Astrocyte of the hippocampus (primary cell): Measurements from ENCODE around the gene MEG3.

Experiments used
- DNase-seq: peaks from one replicate; pipeline ENCODE4 v3.0.0; 2011; ENCODE audit warnings: low read depth, low spot score

The MEG3 gene

DNA sequence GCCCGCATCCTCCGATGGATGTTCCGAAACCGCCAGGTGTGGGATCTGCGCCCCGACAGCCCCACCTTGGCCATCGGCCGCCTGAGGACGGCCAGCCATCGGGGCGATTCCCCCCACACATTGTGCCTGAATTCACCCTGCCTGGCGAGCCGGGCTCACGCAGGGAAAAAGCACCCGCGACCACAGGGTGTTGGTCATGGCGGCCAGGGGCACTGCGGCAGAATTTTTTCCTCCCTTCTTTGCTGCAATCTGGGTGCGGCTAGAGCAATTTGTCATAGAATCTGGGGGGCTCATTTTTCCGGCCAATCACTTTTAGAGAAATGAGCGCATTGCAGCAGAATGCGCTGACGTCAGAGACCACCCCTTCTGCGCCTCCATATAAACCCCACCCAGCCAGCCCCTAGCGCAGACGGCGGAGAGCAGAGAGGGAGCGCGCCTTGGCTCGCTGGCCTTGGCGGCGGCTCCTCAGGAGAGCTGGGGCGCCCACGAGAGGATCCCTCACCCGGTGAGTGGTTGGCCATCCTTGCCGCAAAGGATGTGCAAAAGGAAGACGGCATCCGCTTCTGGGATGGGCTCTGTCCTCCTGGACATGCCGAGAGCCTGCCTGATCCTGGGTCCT lies at the start of gene MEG3:
Gene MEG3, plus strand, starts transcription at position 406 of the 619 bp plus-strand sequence.
- DNase-seq: peak; percentile 90

DNA sequence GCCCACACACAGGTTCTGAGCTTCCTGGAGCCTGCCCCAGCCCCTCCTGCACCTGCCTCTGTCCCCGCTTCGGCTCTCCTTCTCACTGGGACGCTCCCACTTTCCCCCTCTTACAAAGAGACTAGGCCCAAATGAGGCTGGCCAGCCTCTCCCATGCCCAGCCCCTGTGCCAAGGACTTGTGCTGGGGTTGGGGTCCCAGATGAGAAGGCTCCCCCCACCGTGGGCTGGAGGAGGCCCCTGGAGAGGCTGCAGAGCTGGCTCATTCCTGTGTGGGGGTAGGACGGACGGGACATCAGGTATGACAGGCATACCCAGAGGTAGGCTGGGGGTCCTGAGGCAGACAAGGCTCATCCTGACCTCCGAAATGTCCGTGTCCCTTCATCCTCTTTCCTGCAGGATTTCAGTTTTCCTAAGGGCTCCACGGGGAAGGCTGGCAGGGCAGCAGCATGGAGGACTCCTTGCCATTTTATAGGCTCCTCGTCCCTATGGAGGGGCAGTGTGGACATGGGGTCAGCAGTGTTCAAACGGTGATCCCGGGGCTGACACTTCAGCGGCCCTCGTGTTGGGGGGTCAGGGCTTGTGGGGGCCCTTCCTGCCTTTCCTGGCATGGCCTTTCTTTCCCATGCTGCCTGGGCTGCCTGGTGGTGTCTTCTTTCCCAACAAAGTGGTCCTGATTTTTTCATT lies 49.1 kb upstream of the MEG3 start:
- no peak for DNase-seq

DNA sequence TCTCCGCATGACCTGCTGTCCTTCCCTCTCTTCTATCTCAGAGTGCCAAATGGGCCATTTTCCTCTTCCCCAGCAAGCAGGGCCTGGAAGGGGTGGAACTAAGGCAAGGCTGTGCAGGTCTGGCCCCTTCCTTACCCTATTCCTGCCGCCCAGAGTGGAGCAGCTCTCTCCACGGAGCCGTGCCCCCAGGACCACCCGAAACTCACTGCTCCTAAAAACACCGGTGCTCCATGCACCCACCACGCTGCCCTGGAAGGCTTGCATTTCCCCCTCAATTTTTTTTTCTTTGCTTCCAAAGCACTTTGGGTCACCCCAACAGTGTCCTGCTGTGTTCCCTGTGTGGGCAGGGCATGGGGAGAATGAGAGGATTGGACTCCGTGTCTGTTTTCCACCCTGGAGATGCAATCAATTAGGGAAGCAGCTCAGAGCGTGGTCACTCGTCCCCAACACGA lies 48.5 kb upstream of the MEG3 start:
- DNase-seq: no peak

DNA sequence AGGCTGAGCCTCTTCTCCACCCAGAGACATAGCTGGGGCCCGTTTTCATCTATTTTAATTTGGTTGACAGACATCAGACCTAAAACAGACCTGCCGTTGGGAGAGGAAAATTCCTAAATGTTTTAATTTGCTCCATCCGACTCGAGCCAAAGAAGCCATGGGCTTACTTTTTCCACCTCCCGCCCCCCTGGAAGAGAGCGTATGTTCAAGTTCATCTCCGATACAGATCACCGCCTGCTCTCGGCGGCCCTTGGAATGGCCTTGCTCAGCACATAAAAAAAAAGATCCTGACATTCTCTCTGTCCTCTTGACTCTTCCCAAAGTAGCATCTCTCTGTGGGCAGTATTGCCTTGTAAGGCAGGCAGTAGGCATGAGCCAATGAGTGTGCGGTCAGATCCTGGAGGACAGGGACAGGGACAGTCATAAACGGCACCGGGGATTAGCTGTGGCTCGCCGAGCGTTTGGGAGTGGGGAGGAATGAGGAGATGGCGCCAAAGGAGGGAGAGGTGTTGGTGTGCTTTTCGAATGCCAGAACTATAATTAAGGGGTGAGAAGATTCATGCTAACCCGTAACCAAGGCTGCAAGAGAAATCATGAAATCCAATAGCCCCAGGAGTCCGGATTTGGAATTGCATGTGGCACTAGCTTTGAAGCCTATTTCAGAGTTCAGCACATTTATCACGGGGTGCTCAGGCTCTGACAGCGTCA lies 47.9 kb upstream of the MEG3 start:
- DNase-seq: no peak

DNA sequence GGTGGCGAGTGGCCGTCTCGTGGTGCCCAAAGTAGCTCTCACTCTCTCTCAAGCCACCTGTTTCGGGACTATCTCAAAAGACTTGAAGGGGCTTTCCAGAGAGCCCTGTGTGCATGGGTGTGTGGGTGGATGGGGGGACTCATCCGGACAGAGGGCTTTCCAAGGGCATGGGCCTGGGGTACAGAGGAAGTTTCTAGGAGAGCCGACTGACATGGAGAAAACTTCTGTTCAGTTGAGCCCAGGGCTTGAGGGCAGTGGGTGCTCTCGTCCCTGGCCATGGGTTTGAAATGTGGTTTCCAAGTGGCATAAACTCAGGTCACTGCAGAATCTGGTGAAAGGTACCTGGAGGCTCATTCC lies 47.4 kb upstream of the MEG3 start:
- no peak for DNase-seq

DNA sequence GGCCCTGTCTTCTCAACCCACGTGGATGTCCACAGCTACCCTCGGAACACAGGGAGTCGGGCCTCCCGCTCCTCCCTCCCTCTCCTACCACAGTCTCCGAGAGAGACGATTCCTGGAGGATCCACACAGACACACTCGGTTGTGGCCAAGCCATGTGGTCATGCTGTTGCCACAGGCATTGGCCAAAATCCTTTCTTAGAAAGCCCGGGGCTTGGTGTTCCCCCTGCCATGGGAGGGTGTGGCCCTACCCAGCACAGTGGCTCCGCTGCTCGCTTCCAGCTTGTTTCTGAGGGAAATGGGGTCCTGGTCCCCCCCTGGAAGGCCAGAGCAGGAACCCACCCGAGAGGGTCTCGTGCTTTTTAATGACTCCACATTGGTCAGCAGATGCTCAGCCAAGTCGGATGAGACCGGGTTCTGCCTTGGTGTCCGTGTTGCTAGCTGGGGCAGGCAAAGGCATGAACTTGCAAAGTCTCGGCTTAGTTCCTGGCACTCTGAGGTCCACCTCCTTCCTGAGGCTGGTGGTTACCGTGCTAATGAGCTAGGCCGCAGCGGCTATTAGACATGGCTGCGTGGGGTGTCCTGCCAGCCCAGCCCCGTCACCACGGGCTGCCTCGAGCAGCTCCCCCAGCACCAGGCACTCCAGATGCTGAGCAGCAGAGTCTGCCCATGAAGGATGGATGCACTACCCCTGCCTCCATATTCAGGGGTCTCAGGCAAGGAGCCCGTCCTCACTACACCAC lies 46.8 kb upstream of the MEG3 start:
- no peak for DNase-seq

DNA sequence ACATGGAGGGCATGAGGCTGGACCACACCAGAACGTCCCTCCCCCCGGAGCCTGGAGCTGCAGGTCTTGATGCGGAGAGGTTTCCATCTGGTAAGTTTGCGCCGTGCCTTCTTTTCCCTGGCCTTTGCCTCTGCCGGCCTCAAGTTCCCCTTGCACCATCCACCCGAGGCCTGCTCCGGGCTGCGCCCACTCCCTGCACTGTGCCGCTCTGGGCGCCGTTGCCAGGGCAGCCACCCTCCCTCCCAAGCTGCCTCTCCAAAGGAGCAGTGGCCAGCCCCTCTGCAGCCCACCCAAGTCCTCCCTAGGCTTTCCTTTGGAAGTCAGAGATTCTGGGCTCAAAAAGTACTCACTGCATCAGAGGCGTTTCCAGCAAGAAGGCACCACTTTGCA lies 46.2 kb upstream of the MEG3 start:
- no peak for DNase-seq

DNA sequence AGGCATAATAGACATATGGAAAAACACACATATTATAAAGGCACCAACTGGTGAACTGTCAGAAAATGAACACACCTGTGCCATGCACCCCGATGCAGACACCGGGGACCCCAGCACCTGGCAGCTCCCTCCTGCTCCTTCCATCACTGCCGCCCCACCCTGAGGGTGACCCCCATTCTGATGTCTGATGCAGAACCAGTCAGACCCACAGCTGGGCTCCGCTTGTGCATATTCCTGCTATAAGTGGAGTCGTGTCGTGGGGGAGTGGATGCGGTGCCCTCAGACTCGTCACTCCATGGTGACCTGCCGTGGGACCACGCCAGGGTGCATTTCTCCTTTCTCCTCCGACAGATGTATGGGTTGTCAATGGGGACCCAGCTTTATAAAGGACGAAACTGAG lies 45.7 kb upstream of the MEG3 start:
- DNase-seq: no peak

DNA sequence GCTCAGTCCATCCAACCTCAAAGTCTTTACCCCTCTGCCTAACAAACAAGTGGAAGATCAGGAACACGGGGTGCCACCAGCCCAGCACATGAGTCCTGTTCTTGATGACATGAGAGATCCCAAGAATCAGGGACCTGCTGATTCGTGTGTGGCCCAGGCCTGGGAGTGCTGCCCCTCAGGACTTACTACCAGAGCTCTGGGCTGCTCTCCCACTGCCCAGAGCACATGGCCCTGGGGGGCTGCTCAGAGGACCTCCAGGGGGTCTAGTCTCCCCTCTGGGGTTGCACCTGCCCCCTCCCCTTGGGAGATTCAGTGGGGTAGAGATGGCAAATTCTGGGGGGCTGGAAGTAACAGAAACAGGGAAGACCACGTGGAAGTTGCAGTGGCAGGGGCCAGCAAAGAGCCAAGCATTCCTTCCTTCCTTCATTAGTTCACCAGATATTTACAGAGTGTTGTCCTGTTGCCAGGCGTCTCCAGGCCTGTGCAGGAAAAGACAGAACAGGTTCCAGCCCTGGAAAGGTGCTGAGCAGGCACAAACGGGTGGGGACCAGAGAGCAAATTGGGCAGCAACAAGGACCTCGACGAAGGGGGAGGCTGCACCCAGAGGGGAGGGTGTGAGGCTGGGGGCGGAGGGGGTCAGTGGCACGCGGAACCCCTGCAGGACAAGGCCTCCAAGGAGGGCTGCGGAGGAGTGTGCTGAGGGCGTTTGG lies 45.1 kb upstream of the MEG3 start:
- DNase-seq: no peak

DNA sequence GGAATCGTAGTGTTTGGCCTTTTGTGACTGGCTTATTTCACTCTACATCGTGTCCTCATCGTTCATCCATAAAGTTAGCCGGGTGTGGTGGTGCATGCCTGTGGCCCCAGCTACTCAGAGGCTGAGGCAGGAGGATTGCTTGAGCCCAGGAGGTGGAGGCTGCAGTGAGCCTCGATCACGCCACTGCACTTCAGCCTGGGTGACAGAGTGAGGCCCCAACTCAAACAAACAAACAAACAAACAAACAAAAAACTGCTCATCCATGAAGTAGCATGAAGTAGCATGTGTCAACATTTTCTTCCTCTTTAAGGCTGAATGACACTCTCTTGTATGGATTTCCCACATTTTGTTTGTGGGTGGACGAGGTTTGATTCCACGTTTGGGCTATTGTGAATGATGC lies 44.0 kb upstream of the MEG3 start:
- DNase-seq: no peak

DNA sequence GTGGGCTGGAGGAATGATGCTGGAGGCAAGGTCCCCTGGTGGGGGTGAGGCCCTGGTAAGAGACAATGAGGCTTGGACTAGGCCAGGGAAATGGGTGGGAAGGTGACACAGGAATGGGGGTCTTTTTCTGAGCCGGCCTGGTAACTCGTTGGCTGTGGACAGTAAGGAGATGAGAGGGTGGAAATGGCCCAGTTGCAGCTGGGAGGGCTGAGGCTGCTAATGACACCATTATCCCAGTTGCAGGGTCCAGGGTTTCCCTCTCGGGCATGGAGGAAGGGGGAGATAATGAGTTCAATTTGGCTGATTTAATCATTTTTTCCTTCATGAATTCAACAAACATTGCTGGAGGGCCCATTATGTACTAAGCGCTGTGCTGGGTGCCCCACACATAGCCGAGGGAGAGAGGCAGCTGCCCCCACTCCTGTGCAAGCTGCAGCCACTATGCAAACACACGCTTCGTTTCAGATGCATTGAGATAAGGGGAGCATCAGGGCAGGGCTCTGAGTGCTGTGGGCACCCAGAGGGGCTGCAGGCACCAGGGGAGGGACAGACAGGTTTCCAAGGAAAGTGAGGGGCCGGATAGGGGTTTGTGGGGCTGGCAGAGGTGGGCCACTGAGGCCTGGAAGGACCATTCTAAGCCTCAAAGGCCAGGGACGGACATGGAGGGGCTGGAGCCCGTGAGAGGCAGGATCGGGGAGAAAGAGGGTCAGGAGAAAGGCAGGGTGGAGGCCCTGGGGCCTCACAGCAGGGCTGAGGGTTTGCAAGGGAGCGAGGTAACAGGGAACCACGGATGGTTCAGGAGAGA lies 43.2 kb upstream of the MEG3 start:
- DNase-seq: no peak

DNA sequence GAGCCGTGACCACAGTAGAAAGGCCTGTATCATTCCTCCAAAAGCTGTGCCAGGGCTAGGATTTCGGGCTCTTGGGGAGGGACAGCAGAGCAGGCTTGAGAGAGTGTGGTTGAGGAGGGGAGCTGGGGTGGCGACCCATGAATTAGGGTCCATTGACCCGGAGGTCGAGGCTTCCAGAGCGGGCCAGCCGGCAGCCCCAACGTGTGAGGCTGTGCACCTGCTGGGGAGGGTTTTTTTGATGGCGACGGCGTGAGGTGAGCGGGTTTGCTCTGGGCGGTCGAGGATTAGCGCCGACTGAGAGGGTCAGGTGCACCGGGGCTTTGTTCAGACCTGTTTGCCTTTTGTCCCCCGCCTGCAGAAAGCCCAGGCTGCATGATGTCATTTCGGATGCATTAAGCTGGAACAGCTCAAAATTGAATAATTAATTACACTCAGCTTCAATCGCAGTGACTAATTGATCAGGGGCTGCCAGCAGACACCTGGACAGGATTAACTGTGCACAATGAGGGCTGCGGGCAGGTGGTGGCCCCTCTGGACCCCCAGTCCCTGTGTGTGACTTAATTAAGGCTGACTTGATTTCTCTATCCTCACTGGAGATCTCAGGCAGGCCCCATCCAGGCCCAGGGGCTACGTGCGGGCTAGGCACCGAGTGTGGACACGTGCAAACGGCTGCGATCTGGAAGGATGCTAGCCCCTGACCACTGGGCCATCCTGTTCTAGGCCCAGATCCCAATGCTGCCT lies 42.1 kb upstream of the MEG3 start:
- no peak for DNase-seq

DNA sequence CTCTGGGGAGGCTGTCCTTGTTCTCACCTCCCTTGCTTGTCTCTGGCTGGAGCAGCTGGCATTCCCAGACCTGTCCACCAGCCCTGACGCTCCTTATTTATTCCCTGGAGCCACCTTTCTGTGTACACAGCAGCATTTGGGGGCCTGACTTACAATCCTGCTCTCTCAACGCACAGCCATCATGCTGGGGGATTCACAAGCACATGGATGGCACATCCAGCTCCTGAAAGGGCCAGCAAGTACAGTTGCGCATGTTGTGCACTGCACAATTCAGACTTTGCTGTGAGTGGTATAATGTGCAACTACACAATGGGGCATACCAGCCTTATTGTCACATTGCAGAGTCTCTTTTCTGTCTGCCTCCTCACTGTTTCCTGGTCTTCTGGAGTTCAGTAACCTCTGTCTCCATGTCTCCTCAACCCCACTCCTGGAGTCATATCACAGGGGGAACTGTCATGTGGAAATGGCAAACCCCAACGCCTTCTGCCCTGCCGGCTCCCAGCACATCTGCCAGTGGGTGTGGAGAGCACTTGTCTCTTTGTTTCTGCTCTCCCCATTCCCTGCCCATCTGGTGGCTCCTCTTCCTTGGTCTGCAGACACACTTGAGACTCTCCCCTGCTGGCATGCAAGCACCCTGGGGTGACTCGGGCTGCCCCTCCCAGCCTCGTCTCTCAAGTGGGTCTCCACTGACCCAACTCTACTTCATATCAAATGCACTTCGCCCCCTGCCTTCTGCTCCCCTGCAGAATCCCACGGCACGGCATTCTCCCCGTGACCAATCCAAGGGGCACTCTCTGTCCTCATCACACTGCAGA lies 41.2 kb upstream of the MEG3 start:
- DNase-seq: no peak

DNA sequence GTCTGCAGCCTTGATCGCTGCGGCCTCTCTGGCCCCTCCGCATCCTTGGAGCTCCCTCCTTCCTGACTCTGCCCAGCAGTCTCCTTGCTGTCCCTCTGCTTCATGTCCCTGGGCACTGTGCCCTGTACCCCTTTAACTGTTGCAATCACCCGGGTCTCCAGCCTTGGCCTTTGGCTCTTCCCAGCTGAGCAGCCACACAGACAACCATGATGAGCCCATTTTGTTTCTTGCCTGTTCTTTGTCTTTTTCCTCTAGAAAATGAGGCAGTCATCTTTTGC lies 40.6 kb upstream of the MEG3 start:
- DNase-seq: no peak

DNA sequence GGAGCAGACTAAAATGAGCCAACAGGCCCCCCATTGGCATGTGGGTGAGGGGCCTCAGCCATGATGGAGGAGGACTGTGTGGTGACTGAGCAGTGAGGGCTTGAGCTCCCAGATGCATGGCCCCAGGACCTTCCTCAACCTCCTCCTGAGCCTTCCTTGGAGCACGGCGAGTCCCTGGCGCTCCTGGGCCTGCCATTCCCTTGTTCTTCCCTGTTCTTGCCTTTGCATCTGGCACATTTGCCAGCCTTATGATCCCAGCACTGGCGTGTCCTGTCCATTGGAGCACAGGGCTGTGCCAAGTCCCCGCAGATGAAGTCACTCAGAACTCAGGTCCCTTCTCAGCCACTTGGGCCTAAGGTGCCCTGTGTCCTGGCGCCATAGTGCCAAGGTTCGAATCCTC lies 40.3 kb upstream of the MEG3 start:
- DNase-seq: no peak

DNA sequence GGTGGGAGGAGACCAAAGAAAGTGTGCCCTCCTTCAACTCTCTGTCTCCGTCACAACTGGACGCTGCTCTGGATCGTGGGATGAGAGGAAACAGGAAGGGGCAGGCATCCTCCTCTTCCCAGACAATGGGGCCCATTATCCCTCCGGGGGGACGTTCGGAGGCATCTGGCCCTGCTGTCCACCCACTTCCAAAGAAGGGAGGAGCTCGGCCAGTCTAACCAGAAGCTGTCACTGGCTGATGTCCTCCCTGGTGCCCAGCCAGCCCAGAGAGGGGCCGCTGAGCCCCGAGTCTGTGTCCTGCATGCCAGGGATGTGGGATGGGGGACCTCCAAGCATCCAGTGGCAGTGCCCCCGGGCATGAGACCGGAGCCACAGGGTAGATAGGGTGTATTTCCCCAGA lies 39.8 kb upstream of the MEG3 start:
- DNase-seq: no peak

DNA sequence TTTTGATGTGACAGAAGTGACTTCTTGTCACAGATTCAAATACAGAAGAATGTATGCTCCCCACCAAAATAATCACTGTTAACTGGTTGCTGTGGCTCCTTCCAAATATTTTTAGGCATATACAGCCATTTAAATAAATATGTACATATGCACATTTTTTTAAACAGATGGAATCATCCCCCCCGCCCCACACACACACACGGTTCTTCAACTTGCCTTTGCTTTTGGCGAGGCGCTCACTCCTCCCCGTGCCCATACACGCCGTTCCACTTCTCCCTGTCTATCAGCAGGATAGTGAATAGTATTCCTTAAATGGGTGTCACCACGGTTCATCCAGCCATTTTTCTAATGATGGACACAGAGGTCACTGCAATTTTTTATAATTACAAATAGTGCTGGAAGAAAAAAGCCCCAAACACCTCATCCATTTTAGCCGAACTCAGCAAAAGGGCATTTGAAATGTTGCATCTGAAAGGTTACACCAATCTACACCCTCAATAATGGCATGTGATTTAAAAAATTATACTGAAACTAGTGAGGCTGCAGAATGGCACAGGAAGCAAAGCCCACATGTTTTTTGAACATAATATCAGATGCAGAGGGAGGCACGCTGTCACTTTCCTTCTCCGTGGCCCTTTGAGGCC lies 39.2 kb upstream of the MEG3 start:
- no peak for DNase-seq

DNA sequence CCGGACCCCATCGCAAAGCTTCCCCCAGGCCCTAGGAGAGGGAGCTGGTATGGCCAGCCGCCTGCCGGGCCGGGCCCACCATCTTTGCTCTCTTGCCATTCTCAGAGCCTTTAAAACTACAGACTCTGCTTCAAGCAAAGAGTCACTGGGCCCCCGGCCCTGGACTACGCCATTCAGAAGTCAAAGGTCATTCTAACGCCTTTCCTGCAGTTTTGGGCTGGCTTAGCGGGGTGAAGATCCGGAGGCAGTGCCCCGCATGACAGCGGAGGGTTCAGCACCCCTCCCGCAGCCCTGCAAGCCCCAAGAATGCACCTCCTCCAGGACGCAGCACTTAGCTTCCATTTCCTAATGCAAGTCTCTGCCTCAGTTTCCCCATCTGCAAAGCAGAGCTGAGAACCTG lies 38.3 kb upstream of the MEG3 start:
- no peak for DNase-seq

DNA sequence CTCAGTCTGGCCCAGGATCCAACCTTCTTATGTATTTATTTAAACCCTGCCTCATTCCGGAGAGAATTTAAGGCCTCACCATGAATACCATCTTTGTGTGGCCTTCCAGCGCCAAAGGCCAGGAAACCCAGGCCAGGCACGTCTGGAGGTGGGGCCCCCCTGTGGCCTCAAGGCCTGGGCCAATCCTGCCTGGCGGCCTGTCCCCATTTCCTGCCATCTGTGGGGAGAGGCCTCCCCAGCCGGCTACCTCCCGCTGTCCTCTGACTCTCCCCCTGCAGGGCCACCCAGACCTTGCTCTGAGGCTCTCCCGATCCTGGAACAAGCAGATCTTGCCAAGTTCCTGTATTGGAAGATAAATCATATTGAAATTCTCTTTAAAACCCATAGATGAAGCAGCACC lies 37.4 kb upstream of the MEG3 start:
- DNase-seq: no peak
